Measurements from ENCODE around the gene SLC5A10.

SLC5A10 gene

GRCh38 chr17:18966831-18967624, 15.1 kb downstream of the SLC5A10 start:
- no peak for DNase-seq

- no peak for DNase-seq
Observed at GRCh38 chr17:18967916-18968315, 16.0 kb downstream of the SLC5A10 start.

GRCh38 chr17:18968345-18968744, 16.4 kb downstream of the SLC5A10 start:
- DNase-seq = peak; percentile 74

- DNase-seq = no peak
Observed at GRCh38 chr17:18968945-18969887, 17.3 kb downstream of the SLC5A10 start.

- no peak for DNase-seq
Observed at GRCh38 chr17:18970582-18971480, 18.9 kb downstream of the SLC5A10 start.

- no peak for DNase-seq
Observed at GRCh38 chr17:18971801-18972200, 19.8 kb downstream of the SLC5A10 start.

- no peak for DNase-seq
Observed at GRCh38 chr17:18974407-18975149, 22.6 kb downstream of the SLC5A10 start.

GRCh38 chr17:18975597-18975996, 23.6 kb downstream of the SLC5A10 start:
- DNase-seq = no peak

GRCh38 chr17:18976201-18976600, 24.2 kb downstream of the SLC5A10 start:
- no peak for DNase-seq

GRCh38 chr17:18977021-18977420, 25.1 kb downstream of the SLC5A10 start:
- DNase-seq = no peak

GRCh38 chr17:18977646-18978045, 25.7 kb downstream of the SLC5A10 start:
- DNase-seq = no peak

GRCh38 chr17:18978050-18978449, 26.1 kb downstream of the SLC5A10 start:
- no peak for DNase-seq

- DNase-seq = no peak
Observed at GRCh38 chr17:18978655-18979054, 26.7 kb downstream of the SLC5A10 start.

- no peak for DNase-seq
Observed at GRCh38 chr17:18980682-18981334, 28.8 kb downstream of the SLC5A10 start.

GRCh38 chr17:18981335-18981641, 29.3 kb downstream of the SLC5A10 start:
- DNase-seq = no peak

- no peak for DNase-seq
Observed at GRCh38 chr17:18981642-18982424, 29.9 kb downstream of the SLC5A10 start.

GRCh38 chr17:18984273-18985114, 32.5 kb downstream of the SLC5A10 start:
- no peak for DNase-seq

GRCh38 chr17:18985475-18985874, 33.5 kb downstream of the SLC5A10 start:
- no peak for DNase-seq

GRCh38 chr17:18986541-18987229, 34.7 kb downstream of the SLC5A10 start:
- no peak for DNase-seq

Data from GDM1 (cell line).